DMS114 treated with DMSO at 0.1 percent for 48 hours (cell line): Measurements from ENCODE around the gene GALNT18.

Experiments
- DNase-seq: peaks from one replicate; lab custom pipeline; 2025; ENCODE audit not compliant: unreplicated experiment; lab: John Stamatoyannopoulos, UW

Gene GALNT18

GRCh38 chr11:11624926-11625325, 3.1 kb upstream of the GALNT18 start:
- DNase-seq, result no peak

- no peak for DNase-seq
Observed at GRCh38 chr11:11624204-11624603, 2.4 kb upstream of the GALNT18 start.

GRCh38 chr11:11622772-11623171, 967 bp upstream of the GALNT18 start:
- no peak for DNase-seq

GRCh38 chr11:11622340-11622706, 518 bp upstream of the GALNT18 start:
- no peak for DNase-seq

GRCh38 chr11:11620921-11621572, 758 bp downstream of the GALNT18 start:
- DNase-seq, result no peak

GRCh38 chr11:11620173-11620920, 1.5 kb downstream of the GALNT18 start:
- DNase-seq, result no peak

- DNase-seq, result no peak
Observed at GRCh38 chr11:11618973-11619435, 2.8 kb downstream of the GALNT18 start.

GRCh38 chr11:11615086-11615485, 6.7 kb downstream of the GALNT18 start:
- DNase-seq, result no peak

- DNase-seq, result no peak
Observed at GRCh38 chr11:11612439-11612838, 9.4 kb downstream of the GALNT18 start.

- DNase-seq, result no peak
Observed at GRCh38 chr11:11611381-11611780, 10.4 kb downstream of the GALNT18 start.

- DNase-seq, result no peak
Observed at GRCh38 chr11:11608783-11609232, 13.0 kb downstream of the GALNT18 start.

GRCh38 chr11:11607772-11608171, 14.0 kb downstream of the GALNT18 start:
- no peak for DNase-seq

GRCh38 chr11:11605821-11606450, 15.9 kb downstream of the GALNT18 start:
- no peak for DNase-seq

GRCh38 chr11:11605181-11605580, 16.6 kb downstream of the GALNT18 start:
- no peak for DNase-seq

GRCh38 chr11:11604370-11604990, 17.3 kb downstream of the GALNT18 start:
- no peak for DNase-seq

- no peak for DNase-seq
Observed at GRCh38 chr11:11602011-11602410, 19.8 kb downstream of the GALNT18 start.

GRCh38 chr11:11600288-11600687, 21.5 kb downstream of the GALNT18 start:
- DNase-seq, result no peak

- DNase-seq, result no peak
Observed at GRCh38 chr11:11598243-11598642, 23.6 kb downstream of the GALNT18 start.

- no peak for DNase-seq
Observed at GRCh38 chr11:11594162-11594561, 27.6 kb downstream of the GALNT18 start.

GRCh38 chr11:11592146-11592684, 29.6 kb downstream of the GALNT18 start:
- DNase-seq, result no peak

GRCh38 chr11:11589437-11589836, 32.4 kb downstream of the GALNT18 start:
- no peak for DNase-seq
